Lower leg skin (tissue), 4 donors: ENCODE measurements around the gene ARHGAP22. TPM values are rescaled to one million over a fixed set of nuclear protein-coding genes. Genes with fewer than 3 reads are reported as not detected.

Experiments used
- DNase-seq, 2 donors: peaks; one replicate each; pipeline ENCODE4 v3.0.0-alpha.2; 2019; ENCODE audit warnings: low spot score in 2 of 2
- H3K4me3 ChIP-seq: fragments of 200-600 bp; sonication (generic); 2 replicates; pipeline ENCODE4 v1.5.1; 2017; ENCODE audit warnings: mild to moderate bottlenecking, low read depth; ENCODE audit not compliant: poor library complexity, severe bottlenecking
- POLR2A ChIP-seq, 2 donors: fragments of 450-650 bp; IDR thresholded peaks; one replicate each; pipeline ENCODE4 v1.6.1; 2016 to 2017; ENCODE audit warnings: antibody characterized with exemption in 2 of 2, mild to moderate bottlenecking in 1 of 2, moderate library complexity in 1 of 2
- WGBS, 2 donors: methylation state at CpG; one replicate each; pipeline ENCODE4 v1.1.5; 2018; 5-methylcytosine and 5-hydroxymethylcytosine counted together
- intact Hi-C: fragments of 100-400 bp; cut with DNase I; formaldehyde crosslinking; loops from one replicate; pipeline ENCODE4 v1.15.0; 2023; ENCODE audit warnings: low total_unique reads
- total RNA-seq, 4 donors: library from RNA; depleted of rRNA; stranded (reverse); fragments of >200 nt; gene quantifications; one replicate each; pipeline ENCODE4 v1.1.0, GENCODE V29; 2016
- TF ChIP-seq, protein P1 (sequence below), 3 donors: fragments of 450-650 bp; IDR thresholded peaks; one replicate each; pipeline ENCODE4 v1.5.1; 2016; ENCODE audit warnings: antibody characterized with exemption in 3 of 3, mild to moderate bottlenecking in 3 of 3, moderate library complexity in 2 of 3

ARHGAP22 gene
- total RNA-seq, 4 donors from 2014 or later = 0.46 to 3.0 (median 1.4) TPM

DNA sequence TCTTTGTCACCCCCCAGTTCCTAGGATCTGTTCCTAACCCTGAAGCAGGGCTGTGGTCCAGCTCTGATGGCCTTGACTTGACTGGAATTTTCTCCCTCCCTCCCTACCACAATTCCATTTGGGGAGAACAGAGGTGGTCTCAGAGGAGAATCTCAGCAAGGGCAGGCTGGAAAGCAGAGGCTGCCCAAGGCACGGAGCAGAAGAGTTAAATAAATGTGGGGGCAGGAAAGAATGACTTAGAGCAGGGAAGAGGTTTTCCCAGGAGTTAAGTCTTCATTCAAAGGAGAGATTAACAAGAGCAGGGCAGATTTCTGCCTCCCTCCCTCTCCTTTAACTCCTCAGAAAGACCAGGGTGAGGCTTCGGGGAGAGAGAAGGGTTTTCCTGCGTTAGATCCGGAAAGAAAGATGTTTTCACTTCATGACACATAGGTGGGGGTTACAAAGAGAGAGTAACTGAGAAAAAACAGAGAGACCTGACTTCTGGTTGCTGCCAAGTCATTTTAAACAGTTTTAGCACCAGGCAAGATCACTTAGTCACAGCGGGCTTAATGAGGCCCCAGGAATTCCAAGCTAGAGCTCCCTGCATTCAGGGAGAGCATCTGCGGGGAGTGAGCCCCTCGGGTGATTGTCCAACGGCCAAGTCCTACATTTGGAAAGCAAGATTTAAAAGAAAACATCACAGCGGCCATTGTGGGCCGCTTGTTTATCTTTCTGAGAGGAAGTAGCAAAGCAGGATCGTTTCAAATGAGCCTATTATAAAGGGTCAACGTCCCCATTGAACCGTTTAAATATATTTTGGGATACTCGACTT lies 78.7 kb downstream of the ARHGAP22 start:
- TF ChIP-seq, protein P1, sequence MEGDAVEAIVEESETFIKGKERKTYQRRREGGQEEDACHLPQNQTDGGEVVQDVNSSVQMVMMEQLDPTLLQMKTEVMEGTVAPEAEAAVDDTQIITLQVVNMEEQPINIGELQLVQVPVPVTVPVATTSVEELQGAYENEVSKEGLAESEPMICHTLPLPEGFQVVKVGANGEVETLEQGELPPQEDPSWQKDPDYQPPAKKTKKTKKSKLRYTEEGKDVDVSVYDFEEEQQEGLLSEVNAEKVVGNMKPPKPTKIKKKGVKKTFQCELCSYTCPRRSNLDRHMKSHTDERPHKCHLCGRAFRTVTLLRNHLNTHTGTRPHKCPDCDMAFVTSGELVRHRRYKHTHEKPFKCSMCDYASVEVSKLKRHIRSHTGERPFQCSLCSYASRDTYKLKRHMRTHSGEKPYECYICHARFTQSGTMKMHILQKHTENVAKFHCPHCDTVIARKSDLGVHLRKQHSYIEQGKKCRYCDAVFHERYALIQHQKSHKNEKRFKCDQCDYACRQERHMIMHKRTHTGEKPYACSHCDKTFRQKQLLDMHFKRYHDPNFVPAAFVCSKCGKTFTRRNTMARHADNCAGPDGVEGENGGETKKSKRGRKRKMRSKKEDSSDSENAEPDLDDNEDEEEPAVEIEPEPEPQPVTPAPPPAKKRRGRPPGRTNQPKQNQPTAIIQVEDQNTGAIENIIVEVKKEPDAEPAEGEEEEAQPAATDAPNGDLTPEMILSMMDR (IDR thresholded peaks at IDR 0.05) = no peak
- no peak for TF ChIP-seq POLR2A (IDR thresholded peaks at IDR 0.05)
- WGBS, 2 donors = 25 to 32% methylated on average over 14 of the region's 14 CpGs
- intact Hi-C loops = no loop called here
- H3K4me3 ChIP-seq = no peak overlapping the region
- DNase-seq = peak in 1 of 2 donors; percentile 14

DNA sequence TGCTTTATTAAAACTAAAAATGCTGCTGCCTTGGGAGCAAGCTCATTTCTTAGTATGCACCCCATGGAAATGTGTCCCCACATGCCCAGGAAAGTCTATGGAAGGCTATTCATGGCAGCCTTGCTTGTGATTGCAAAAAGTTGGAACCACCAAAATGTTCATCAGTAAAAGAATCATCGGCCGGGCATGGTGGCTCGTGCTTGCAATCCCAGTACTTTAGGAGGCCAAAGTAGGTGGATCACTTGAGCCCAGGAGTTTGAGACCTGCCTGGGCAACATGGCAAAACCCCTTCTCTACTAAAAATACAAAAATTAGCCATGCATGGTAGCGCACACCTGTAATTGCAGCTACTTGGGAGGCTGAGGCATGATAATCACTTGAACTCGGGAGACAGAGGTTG lies 79.8 kb downstream of the ARHGAP22 start:
- H3K4me3 ChIP-seq = no peak overlapping the region
- TF ChIP-seq, protein P1 (IDR thresholded peaks at IDR 0.05) = no peak
- TF ChIP-seq POLR2A (IDR thresholded peaks at IDR 0.05) = no peak
- 93 to 95% methylated on average over 5 of the region's 5 CpGs for WGBS, 2 donors
- peak in 1 of 2 donors; percentile 21 for DNase-seq
- intact Hi-C loops = no loop called here

DNA sequence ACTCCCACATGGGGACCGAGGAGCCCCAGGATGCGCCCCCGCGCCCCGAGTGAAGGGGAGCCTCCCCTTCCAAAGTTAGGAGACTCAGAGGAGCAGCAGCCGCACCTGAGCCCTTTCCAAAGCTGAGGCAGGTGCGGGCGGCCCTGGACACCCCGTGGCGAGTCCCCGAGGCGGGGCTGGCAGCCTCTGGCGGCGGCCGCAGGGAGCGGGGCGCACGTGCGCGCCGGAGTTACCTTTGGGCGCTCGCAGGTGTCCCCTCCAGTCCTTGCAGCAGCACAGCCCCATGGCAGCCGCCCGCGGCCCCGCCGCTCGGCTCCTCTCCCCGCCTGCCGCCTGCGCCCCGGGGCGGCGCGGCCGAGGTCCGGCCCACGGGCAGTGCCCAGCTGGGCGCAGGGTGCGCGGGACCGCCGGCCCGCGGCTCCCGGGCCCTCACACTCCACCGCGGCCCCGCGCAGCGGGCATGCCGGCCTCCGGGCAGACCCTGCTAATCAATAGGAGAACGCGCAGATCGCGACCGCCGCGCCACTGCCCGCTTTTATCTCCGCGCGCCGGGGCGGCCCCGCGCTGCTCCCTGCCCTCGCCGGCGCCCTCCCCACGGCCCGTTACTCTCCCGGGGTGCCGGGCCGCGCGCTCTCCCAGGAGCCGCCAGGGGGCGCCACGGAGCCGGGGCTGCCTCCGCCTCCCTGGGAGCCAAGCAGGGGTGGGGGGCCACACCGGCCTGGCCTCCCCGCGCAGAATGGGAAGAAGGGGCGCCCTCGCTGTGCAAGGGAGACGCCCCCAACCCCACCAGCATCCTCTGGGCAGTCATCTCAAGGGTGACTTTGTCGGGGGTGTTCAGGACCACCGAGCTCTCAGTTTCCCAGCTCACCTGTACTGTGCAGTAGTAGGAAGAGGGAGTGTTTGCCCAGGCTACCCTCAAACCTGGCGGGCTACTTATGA lies 80.8 kb downstream of the ARHGAP22 start:
- peak overlapping the region; percentile 18 for H3K4me3 ChIP-seq
- 13 to 14% methylated on average over 25 to 38 of the region's 93 CpGs for WGBS, 2 donors
- intact Hi-C loops = no loop called here
- DNase-seq = peak in 1 of 2 donors; percentile 77
- TF ChIP-seq, protein P1 (IDR thresholded peaks at IDR 0.05) = no peak
- TF ChIP-seq POLR2A (IDR thresholded peaks at IDR 0.05) = no peak

- intact Hi-C loops = no loop called here
- 3 to 9% methylated on average over 19 to 39 of the region's 47 CpGs for WGBS, 2 donors
- peak in 1 of 2 donors; percentile 69 for DNase-seq
- TF ChIP-seq POLR2A (IDR thresholded peaks at IDR 0.05) = no peak
- TF ChIP-seq, protein P1 (IDR thresholded peaks at IDR 0.05) = no peak
- peak overlapping the region; percentile 18 for H3K4me3 ChIP-seq
These were observed 81.6 kb downstream of the ARHGAP22 start for GRCh38 chr10:48523212-48523819.

- peak in 1 of 2 donors; percentile 78 for DNase-seq
- intact Hi-C loops = no loop called here
- 88 to 91% methylated on average over 7 of the region's 7 CpGs for WGBS, 2 donors
- TF ChIP-seq, protein P1 (IDR thresholded peaks at IDR 0.05) = no peak
- TF ChIP-seq POLR2A (IDR thresholded peaks at IDR 0.05) = no peak
- H3K4me3 ChIP-seq = no peak overlapping the region
These were observed 82.7 kb downstream of the ARHGAP22 start for GRCh38 chr10:48522011-48522765.
